GM18519 (cell line): ENCODE results near the gene LIMS2.

ENCODE experiments used
- ATAC-seq: cut with Tn5 transposase; IDR thresholded peaks from one replicate; pipeline ENCODE4 v1.9.1; 2021; ENCODE audit warnings: mild to moderate bottlenecking, moderate library complexity; ENCODE audit not compliant: unreplicated experiment, low FRiP score

LIMS2 gene, protein sequence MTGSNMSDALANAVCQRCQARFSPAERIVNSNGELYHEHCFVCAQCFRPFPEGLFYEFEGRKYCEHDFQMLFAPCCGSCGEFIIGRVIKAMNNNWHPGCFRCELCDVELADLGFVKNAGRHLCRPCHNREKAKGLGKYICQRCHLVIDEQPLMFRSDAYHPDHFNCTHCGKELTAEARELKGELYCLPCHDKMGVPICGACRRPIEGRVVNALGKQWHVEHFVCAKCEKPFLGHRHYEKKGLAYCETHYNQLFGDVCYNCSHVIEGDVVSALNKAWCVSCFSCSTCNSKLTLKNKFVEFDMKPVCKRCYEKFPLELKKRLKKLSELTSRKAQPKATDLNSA

DNA sequence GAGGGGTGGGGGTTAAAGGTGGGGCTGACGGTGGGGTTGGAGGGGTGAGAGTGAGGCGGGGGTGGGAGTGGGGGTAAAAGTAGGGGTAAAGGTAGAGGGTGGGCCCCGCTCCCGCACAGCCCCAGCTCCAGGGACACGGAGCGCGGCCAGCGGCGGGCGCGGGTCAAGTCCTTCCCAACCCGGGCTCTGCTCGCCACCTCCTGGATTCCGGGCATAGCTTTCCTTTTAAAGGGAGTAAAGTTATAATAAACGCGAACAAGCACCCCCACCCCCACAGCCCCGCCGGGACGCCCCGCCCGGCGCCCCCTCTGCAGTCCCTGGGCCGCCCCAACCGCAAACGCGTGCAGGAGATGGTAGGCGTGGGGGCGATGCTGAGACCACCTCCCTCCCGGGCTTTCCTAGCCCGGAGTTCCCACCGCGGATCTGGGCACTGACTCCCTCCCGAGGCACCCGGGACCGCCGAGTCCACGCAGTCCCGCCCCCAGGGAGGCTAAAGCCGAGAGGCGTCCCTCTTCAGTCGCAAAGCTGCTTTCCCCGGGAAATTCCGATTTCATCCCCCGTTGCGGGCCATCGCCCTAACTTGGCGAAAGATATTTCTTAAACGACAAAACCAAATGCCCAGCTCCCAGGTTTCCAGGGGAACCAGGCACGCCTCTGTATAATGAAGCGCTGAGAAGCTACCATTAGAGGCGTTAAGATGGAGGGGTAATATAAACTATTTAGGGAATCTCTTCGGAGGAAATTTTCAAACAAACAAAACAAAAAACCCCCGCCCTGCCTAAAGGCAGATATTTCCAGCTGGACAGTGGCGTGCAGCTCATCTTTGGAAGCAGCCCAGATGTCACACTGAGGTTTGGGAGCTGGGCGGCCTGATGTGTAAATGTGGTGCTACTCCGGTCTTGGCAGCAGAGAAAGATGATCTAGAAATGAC is at the start of gene LIMS2:
LIMS2 (minus strand) TSS at position 200 of the 931 bp plus-strand sequence. CDS start 506 bp downstream, outside the sequence.
- no peak for ATAC-seq

DNA sequence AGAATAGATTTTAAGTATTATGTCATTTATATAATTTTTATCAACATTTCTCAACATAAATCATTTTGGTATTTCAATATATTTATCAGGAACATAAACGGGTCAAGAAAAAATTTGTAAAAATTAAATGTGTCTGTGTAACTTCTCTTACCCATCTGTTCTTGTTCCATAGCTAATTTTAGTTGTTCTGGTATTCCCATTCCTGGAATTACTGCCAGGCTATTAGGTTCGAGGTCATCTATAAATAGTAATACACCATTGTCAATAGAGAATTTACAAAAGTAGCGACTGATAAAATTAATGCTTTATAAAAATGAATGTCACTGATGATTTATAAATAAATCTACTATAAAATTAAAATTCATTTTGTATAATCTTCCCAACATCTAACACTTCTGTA is 47.5 kb upstream of the LIMS2 start:
- no peak for ATAC-seq

DNA sequence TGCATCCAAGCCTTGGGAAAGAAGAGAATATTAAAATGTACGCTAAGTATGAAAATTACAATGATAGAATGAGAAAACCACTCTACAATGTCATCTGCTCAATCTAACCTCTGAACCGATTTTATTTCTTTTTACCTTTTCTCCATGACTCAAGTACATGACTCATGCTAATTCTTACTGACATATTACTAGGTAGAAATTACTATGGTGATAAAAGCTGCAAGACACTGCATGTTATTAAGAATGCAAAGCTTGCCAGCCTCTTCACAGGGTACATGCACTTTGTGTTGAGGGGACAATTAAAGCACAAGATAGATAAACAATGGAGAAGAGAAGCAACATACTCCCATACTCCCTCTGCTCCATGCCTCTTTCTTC is 46.6 kb upstream of the LIMS2 start:
- ATAC-seq, result no peak

DNA sequence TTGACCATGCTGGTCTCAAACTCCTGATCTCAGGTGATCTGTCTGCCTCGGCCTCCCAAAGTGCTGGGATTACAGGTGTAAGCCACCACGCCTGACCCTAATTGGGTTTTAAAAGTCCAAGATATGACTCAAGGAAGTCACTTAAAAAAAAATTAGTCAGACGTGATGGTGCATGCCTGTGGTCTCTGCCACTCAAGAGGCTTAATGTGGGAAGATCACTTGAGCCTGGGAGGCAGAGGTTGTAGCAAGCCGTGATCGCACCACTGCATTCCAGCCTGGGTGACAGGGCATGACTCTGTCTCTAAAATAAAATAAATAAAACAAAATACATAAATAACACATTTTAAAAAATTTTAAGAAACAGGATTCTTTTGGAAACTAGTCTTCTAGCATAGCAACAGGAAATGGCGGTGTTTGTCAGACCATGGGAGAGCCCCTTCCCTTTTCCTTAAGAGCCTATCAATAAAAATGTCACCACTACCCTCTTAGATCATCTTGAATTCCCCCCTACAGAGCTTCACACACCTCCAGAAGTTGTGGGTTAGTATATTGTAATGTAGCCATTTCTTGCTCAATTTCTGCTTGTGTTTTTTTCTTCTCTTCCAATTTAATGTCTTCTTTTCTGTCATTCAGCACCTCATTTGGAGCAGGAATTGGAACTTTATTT is 46.1 kb upstream of the LIMS2 start:
- ATAC-seq, result no peak

DNA sequence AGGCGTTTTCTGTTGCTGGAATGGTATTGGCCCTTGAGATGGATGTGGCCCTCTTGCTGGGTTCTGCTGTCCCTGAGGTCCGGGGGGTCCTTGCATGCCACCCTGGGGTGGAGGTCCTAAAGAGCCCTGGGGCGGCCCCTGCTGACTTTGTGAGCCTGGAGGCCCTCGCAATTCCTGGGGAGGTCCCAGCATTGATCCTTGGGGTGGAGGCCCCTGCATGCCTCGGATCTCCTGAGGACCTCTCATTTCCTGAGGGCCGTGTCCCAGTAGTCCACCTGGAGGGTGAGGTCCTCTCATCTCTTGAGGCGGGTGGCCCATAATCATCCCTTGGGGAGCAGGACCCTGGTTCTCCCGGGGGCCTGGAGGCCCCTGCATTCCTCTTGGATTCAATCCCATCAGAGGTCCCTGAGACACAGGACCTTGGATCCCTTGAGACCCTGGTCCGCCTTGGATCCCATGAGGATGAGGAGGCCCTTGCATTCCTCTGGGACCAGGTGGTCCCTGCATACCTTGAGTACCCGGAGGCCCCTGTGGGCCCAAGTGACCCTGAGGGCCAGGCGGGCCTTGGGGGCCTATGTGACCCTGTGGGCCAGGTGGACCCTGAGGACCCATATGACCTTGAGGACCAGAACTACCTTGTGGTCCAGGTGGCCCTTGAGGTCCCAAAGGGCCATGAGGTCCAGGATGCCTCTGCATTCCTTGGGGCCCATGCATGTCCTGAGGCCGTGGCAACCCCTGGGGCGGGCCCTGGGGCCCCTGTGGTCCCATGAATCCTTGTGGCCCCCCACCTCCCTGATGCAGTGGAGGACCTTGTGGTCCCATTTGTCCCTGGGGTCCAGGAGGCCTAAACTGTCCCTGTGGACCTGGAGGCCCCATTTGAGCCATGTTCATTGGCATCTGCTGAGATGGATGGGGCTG is 44.2 kb upstream of the LIMS2 start:
- ATAC-seq, result no peak

DNA sequence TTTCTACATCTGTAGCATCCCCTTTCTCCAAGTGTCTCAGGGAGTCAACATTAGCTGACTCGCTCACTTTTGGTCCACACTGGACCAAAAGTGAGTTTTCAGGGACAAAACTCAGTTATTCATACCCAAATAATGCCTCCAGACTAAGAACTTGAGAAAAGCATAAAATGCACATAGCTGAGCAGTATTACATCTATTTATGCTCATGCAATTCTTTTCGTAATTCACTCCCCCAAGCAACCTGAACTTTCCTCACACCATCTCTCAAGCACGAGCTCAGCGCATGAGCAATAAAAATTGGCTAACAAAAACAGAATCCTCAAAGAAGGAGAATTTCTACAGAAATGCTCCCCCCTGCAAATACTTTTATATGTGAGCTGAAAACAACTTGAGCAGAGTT is 42.9 kb upstream of the LIMS2 start:
- no peak for ATAC-seq

DNA sequence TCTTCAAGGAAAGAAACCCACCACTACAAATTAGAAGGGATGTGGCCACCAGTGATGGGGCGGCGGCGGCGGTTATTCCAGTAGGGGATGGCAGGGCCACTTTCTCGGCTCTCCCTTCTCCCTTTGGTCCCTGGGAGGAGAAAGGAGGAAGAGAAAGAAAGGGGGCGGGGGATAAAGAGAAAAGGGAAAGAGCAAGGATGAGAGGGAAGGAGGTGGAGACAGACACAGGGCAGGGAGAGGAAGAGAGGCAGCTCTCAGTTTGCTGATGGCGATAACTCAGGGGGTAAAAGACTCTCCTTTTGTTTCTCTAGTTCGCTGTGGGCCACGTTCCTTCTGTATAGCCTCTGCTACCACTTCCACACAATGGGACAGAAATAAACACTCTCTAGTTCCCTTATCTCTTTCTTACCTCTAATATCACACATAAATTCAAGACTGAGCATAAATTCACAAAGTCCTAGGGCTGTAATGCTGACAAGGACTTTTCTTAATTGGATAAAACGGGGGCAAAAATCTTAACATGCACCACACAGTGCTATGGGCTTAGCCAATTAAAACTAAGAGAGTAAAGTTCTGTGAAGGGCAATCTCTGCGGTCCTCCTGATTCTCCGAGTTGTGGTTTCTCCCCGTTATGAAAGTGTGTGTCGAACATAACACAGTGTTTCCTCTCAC is 40.6 kb upstream of the LIMS2 start:
- no peak for ATAC-seq

DNA sequence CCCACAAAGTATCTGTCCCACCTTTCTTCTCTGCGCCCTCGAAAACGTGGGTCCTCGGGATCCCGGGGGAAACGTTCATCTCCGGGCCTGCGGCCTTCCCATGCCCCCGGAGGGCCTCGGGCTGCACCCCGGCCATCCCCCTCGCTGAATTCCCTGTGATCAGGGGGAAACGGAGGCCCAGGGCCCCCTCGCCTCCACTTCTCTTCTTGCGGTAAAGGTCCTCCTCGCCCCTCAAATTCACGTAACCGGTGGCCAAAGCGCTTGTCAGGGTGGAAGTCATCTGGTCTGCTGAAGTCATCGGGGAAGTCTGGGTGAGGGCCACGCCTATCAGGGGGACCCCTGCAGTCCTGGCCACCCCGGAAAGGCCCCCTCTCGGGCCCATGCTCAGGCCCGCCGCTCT is 38.2 kb upstream of the LIMS2 start:
- no peak for ATAC-seq

DNA sequence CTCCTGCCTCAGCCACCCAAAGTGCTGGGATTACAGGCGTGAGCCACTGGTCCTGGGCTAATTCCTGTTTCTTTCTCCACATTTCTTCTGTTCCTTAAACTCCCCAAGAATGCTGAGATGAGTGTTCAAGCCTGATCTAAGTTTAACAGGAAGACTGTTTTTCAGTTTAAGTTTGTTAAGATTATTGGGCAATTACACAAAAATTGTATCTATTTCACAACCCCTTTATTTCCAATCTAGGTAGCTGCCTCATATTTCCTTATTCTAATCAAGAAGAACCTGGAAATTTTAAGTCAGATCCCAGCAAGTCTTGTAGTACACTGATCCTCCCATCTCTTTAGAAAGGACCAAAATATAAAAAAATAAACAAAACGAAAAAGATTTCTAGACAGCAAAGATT is 37.7 kb upstream of the LIMS2 start:
- ATAC-seq, result no peak

DNA sequence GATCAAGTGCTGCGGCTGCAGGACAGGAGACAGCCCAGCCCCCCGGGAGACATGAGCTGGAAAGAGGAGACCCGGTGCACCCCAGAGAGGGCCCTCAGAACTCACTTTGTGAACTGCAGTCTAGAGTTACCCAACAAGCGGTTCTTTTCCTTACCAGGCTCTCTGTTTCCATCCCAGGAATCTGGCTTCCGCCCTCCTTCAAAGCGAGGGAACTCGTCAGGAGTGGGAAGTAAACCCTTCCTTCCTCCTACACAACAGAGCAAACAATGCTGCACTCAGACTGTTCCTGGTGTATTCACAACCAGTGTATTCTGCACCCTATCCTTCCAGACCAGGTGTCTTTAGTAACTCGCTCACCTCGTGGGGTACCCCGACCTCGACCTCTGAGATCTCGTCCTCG is 34.0 kb upstream of the LIMS2 start:
- no peak for ATAC-seq

DNA sequence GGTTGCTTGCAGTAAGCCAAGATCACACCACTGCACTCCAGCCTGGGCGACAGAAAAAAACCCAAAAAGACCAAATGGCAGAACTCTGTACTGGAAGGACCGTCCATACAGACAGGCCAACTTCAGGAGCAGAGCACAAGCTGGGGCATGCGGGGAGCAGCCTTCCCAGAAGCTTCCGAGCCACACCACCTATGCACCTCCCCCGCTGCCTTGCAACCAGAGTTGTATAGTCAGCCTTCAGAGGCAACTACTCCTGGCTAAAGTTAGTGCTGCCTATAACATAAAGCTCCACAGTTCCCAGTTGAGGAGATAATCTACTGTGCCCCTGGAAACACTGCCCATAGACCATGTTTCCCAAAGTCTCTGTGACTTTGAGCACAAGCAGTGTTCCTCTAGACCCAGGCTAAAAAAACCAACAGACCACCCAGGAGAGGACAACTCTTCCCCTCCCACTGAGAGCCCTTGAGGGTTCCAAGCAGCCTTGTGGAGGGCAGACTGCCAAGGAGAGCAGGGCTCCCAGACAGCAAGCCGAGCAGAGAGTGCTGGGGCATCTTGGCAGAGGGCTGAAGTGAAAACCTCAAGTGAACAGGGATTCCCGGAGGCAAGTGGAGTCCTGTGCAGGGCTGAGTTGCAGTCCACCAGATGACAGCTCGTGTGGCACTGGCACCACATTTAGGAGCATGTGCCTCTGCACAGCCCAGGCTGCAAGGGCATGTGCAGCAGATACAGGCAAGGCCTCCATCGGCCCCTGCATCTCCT is 32.7 kb upstream of the LIMS2 start:
- ATAC-seq, result no peak

DNA sequence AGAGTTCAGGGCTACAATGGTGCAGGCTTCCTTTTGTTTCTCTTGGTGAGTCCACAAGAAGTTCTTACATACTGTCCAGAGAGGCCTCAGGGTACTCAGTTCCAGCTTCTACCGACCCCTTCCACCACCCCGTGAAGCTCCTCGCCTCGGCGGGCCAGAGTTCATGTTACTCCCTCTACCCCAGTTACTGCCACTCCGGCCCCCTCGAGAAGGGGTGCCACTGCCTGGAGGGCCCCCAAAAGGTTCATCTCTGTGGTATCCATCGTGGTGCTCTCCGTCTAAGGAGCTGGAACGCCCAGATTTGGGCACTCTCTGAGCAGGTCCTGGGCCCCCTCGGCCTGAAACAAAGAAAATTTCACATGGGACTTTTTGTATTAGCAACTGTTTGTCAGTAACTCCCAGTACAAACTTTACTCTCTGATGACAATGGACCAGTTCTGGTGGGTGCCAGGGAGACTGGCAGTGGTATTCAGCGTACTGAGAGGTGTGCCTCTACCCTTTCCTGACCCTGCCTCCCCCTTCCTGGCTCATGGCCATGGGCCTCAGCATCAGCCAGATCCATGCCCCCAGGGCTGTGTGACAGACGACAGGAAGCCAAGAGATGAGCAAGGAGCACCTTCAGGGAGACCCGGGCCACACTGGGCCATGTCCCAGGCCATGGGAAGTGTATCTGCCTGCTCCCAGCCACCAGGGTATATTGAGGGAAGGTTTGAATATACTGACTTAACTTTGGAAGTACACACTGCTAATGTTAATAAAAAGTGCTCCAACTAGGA is 31.1 kb upstream of the LIMS2 start:
- no peak for ATAC-seq

DNA sequence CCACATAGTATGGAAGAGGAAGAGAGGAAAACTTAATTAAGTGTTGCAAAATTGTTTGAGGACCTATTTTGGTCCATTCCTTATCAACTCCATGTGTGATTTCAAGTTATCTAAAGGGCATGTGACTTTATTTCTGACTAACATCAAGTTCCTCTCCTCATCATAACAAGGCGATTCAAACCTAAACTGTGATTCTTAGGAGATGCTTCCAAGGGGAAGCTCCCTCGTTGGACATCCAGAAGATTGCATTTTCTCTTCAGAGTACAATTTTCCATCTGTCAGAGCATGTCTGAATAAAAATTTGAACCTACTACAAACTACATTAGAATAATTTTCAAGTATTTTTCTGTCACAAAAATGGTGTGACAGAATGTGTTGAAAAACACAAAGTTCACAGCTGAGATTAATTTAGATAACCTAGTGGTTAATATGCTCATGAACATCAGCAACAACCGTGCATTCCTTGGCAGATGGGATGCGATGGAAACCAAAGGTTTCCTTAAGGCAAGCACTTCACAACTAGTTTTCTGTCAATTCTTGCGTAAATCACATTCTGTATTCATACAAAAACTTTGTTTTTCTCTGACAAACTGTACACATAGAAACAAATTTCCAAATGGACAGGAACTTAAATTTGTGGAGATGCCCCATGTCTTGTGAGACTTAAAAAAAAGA is 30.2 kb upstream of the LIMS2 start:
- ATAC-seq, result no peak

DNA sequence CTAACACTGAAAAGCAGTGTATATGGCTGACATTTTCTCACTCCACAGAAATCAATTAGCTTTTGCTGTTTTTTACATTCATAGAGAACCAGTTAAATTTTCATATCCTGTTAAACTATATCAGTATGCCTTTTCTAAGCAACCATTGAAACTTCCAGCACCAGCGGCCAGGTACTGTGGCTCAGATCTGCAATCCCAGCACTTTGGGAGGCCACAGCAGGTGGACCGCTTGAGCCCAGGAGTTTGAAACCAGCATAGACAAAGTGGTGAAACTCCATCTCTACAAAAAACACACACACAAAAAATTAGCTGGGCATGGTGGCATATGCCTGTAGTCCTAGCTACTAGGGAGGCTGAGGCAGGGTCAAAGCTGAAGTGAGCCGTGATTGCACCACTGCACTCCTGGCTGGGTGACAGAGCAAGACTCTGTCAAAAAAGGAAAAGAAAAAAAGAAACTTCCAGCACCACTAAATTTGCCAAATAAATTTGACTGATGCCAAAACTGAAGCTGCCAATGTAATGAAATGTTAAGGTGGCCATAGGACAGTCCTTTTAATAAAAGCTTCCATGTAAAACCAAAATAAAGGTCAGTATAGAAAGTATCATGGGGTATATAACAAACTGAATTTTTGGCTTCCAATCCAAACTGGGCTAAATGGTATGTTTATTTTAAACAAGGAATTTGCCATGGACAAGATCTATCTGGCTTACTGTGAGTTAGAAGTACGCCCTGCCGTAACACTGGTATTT is 29.5 kb upstream of the LIMS2 start:
- no peak for ATAC-seq

DNA sequence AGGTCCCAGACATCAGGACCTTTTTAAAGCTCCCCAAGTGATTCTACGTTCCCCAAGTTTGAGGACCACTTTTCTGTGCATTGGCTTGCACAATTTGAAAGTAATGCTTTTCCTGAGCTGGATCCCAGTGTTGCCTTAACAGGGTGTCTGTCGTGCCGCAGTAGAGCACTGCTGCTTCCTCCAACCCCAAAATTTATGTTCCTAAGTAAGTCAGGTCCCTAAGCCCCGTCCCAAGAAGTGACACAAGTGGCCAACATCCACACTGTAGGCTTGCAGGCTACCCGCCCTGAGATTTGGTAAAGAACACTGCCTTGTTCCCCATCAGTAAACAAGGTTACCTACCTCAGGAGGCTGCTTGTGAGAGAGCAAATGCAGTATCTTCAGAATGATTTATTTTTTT is 28.0 kb upstream of the LIMS2 start:
- no peak for ATAC-seq

DNA sequence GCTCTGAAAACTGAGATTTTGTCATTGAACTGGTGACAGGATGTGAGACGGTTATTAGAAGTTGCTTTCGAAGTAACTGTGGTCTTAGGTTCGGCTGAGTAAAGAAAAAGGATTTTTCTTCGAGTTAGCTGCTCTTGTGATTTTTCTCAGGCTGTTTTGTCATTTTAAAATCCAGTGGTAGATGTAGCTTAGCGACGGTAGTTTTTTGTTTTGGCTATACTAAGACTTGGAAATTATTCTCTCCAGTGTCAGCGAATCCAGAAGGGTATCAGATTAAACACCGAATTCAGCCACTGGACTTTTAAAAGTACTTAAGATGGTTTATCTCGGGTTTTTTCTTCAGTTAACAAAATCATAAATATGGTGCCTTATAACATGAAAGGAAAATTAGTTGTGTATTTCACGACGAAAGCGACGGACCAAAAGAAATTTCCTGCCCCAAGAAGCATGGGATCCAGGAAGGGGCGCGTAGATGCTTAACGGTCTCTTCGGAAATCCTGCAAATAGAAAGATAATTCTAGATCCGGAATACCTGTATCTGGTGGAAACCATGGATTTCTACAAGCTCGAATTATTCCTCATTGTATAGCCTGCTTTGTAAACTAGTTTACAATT is 27.2 kb upstream of the LIMS2 start:
- ATAC-seq, result no peak
